ENCODE data around the gene BUB1B. TPM values are rescaled to one million over a fixed set of nuclear protein-coding genes. Genes with fewer than 3 reads are reported as not detected.

The BUB1B gene
- total and polyA plus RNA-seq, 2 donors = 0.27 to 23.8 TPM

DNA sequence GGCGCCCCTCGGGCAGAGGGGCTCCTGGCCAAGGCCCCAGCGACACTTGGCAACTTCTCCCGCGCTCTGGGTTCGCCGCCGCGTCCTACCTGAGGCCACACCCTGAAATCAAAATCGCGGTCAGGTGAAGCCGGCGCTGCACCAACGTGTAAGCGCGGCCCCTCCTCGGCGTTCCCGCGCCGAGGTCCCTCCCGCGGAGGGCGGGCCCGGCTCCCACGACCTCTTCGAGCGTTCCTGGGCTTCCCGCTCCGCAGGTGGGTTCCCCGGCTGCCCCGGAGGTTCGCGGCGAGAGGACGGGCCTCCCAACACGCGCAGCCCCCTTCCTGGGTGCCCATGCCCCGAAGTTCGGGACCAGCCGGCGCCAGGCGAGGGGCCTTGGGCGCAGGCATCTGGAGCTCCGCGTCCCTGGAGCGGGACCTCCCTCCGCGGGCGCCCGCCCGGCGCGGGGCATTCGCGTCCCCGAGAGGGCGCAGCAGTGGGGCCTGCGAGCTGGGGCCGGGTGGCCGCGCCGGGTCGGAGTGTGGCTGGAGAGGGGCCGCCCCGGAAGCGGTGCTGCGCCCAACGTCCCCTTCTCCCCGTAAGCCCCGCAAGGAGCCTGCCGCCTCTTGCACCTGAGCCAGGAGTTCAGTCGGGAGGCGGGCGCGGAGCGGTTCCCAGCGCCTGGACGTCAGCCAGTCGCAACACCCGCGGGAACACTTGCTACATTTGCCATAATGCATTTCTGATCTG is 91.7 kb downstream of the BUB1B start:
- DNase-seq (ENCODE audit: extremely low spot score) = no peak
- peak overlapping the region; percentile 44 for H3K4me3 ChIP-seq (ENCODE audit: low read depth, low read length)
- no peaks in the 10 kb centered on the region for H3K36me3 ChIP-seq (ENCODE audit: insufficient read depth)
- WGBS = 3% methylated on average over 82 of the region's 82 CpGs
- no peaks in the 10 kb centered on the region for H3K4me1 ChIP-seq (ENCODE audit: insufficient read depth)
- H3K27ac ChIP-seq (ENCODE audit: low read depth) = no peak overlapping the region

DNA sequence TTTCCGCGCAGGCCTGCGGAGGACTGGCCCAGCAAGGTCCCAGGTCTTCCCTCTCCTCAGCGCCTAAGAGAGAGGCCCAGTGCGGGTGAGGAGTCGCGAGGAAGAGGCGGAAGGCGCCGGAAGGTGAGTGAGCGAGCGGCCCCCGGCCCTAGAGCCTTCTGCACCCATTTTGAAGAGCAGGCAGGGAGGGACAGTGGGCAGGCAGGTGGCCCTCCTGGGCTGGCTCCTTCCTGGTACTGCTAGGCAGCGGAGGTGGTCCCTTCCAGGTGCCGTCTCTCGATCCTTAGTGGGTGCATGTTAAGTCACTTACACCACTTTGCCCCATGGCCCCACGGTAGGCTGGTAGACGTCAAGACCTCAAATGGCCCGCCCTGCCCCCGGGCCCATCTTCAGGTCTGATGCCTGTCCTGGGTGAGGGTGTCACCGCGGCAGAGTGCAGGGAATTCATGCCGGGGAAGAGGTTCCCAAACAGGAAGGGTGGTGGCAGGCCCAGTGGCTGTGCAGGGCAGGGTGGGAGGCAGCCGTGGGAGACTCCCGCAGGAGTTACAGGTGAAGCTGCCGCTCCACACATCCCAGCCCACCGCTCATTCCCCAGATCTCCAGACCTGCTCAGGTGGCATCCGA is 92.4 kb downstream of the BUB1B start:
- Histone ChIP-seq H3K4me1 (ENCODE audit: insufficient read depth) (no peaks in the 10 kb centered on the region), H3K27ac (ENCODE audit: low read depth) (no peak overlapping the region), H3K36me3 (ENCODE audit: insufficient read depth) (no peaks in the 10 kb centered on the region), H3K4me3 (ENCODE audit: low read depth, low read length) (peak overlapping the region; percentile 44)
- DNase-seq (ENCODE audit: extremely low spot score) = no peak
- 41% methylated on average over 28 of the region's 28 CpGs for WGBS

DNA sequence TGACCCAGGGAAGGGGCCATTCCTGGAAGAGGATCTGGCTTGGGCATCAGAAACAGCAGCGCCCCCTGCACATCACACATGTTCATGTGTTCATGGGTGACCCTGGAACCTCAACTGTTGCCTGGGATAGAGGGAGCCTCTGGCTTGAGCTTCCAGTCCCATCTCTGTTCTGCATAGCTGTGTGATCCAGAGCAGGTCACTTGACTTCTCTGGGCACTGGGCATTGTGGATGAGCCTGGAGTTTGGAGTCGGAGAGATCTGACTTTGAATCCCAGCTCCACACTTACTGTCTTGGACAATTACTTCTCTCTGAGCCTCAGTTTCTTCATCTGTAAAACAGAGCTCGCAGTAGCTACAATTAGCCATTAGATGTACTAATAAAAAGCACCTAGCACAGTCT is 93.6 kb downstream of the BUB1B start:
- Histone ChIP-seq H3K4me3 (ENCODE audit: low read depth, low read length) (no peak overlapping the region), H3K36me3 (ENCODE audit: insufficient read depth) (no peaks in the 10 kb centered on the region), H3K4me1 (ENCODE audit: insufficient read depth) (no peaks in the 10 kb centered on the region), H3K27ac (ENCODE audit: low read depth) (no peak overlapping the region)
- no peak for DNase-seq (ENCODE audit: extremely low spot score)
- WGBS = 96% methylated on average over 3 of the region's 3 CpGs

DNA sequence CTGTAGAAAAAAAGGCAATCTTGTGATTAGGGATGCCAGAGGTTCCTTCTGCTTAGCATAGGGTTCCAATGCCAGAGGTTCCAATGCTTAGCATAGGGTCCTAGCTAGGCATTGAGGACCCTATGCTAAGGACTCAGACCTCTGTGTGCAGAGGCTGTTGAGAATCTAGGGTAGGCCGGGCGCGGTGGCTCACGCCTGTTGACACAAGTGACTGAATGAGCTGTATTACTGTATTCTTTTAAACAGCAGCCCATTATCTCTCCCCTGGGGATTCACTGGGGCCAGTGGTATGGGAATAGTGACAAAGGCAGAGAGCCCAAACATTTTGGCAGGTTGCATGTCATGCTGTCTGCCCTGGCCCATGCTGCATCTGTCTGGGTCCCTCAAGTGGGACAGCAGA is 94.2 kb downstream of the BUB1B start:
- Histone ChIP-seq H3K4me1 (ENCODE audit: insufficient read depth) (no peaks in the 10 kb centered on the region), H3K36me3 (ENCODE audit: insufficient read depth) (no peaks in the 10 kb centered on the region), H3K27ac (ENCODE audit: low read depth) (no peak overlapping the region), H3K4me3 (ENCODE audit: low read depth, low read length) (no peak overlapping the region)
- WGBS = 96% methylated on average over 4 of the region's 4 CpGs
- no peak for DNase-seq (ENCODE audit: extremely low spot score)

DNA sequence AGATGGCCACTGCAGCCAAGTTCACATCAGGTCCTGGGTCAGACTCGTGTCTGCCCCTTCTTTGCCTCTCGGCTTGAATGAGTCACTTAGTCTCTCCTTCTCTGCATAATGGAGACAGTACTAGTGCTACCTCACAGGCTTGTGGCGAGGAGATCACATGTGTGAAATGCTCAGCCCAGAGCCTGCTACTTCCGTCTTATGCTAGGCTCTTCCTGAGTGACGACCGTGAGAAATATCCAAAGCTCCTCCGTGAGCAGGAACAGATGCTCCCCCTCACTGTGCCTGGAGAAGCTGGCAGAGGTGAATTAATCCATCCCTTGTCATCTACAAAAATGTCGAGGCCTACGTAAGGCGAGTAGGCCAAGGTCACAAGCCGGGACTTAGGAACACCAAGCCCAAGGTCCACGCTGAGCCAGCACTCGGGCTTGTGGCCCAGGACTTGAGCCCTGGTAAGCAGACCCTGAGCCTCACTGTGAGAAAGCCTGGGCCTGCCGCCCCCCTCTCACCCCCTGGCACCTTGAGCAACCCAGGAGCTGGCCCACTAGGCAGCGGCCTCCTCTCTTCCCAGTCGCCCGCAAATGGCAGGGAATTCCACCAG is 95.9 kb downstream of the BUB1B start:
- H3K4me1 ChIP-seq (ENCODE audit: insufficient read depth) = no peaks in the 10 kb centered on the region
- no peaks in the 10 kb centered on the region for H3K36me3 ChIP-seq (ENCODE audit: insufficient read depth)
- no peak for DNase-seq (ENCODE audit: extremely low spot score)
- WGBS = 91% methylated on average over 17 of the region's 17 CpGs
- H3K4me3 ChIP-seq (ENCODE audit: low read depth, low read length) = no peak overlapping the region
- H3K27ac ChIP-seq (ENCODE audit: low read depth) = no peak overlapping the region

DNA sequence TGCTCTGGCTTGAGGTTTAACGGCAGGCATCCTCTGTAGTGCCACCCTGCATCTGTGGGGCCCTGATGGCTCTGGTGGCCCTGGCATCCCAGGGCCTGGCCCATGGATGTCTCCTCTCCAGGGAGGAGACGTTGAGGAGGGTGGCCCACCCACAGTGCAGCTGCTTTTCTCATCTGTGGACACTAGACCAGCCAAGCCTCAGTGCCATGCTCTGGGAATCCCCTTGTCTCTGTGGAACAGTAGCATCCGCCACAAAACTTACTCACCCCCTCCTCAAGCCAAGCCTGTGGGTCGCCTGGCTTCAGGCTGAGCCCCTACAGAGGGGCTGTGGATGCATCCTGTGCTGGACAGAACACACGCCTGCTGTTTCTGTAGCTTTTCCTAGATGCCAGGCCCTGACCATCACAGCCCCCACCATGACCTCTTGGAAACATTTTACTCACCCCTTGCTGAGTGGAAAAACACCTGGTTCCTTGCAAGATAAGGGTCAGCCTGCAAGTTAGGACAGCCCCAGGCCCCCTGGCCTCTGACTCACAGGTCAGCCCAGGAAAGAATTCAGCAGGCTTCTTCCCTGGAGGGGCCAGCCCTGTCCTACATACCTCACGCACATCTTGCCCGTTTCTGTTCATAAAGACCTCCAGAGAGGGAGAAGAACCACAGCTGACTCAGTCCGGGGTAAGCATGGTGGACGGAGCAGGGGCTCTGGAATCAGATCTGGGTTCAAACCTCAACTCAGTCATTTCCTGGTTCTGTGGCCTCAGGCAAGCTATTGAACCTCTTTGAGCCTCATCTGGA is 97.0 kb downstream of the BUB1B start:
- 81% methylated on average over 9 of the region's 9 CpGs for WGBS
- Histone ChIP-seq H3K27ac (ENCODE audit: low read depth) (no peak overlapping the region), H3K4me3 (ENCODE audit: low read depth, low read length) (no peak overlapping the region), H3K36me3 (ENCODE audit: insufficient read depth) (no peaks in the 10 kb centered on the region), H3K4me1 (ENCODE audit: insufficient read depth) (no peaks in the 10 kb centered on the region)
- DNase-seq (ENCODE audit: extremely low spot score) = no peak

DNA sequence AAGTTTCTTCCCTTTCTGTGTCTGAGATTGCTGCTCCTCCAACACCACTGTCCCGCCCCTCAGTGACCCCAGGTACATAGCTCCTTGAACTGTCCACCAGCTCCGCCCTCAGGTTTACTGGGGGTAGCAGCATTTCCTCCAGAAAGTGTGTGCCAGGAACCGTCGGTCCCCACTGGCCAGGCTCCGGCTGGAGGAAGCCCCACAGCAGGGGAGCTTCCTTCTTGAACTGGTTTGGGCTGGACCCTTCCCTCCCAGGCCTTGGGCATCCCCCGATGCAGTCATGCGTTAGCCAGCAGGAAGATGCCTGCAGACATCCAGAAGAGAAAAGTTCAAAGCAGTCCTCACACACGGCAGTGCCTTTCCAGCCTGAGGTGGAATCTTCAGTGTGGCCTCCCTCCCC is 97.7 kb downstream of the BUB1B start:
- Histone ChIP-seq H3K36me3 (ENCODE audit: insufficient read depth) (no peaks in the 10 kb centered on the region), H3K4me3 (ENCODE audit: low read depth, low read length) (no peak overlapping the region), H3K27ac (ENCODE audit: low read depth) (no peak overlapping the region), H3K4me1 (ENCODE audit: insufficient read depth) (no peaks in the 10 kb centered on the region)
- DNase-seq (ENCODE audit: extremely low spot score) = no peak
- WGBS = 64% methylated on average over 8 of the region's 8 CpGs

DNA sequence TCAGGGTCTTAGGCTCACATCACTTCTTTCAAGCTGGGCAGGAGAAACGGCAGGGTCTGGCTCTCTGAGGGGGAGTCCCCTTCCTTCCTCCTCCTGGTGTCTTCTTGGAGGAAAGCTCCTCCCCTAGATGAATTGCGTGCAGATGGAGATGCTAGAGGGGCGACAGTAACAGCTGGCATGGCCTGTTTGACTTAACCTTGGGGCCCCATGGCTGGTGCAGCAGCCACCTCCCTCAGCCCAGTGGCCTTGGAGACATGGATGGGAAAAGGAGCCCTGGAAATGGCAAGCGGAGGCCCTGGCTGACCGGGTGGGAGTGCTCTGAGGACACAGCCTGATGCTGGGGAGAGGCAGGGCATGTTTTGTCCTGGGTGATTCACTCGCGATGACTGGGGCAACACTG is 98.2 kb downstream of the BUB1B start:
- no peak overlapping the region for H3K4me3 ChIP-seq (ENCODE audit: low read depth, low read length)

DNA sequence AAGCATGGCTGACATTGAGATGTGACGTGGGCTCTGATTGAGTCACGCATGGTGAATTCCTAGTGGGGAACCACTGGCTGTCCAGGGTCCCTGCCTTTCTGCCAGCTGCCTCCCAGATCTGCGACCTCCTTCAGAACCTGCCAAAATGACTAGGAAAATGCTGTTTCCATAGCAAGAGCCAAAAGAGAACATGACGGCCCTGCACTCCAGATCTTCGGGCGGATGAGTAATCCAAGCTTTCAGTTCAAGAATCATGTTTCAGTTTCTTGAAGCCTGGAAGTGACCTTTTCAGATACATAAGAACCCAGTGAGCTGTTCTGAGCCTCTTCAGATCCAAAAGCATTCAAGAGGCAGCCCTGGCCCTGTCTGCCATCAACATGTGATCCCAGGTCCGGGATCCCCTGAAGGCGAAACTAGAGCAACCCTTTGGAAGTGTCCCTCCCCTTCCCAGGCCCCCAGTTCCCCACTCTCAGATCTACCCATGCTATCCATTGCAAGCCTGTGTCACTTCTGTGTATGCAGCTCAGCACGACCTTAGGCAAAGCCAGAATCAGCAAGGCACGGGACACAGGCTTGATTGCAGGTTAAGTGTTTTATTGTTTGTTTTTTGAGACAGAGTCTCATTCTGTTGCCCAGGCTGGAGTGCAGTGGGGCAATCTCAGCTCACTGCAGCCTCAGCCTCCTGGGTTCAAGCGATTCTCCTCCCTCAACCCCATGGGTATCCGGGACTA is 102.3 kb downstream of the BUB1B start:
- 83% methylated on average over 12 of the region's 12 CpGs for WGBS
- no peaks in the 10 kb centered on the region for H3K4me1 ChIP-seq (ENCODE audit: insufficient read depth)
- no peak for DNase-seq (ENCODE audit: extremely low spot score)
- H3K36me3 ChIP-seq (ENCODE audit: insufficient read depth) = no peaks in the 10 kb centered on the region
- no peak overlapping the region for H3K27ac ChIP-seq (ENCODE audit: low read depth)
- H3K4me3 ChIP-seq (ENCODE audit: low read depth, low read length) = no peak overlapping the region

More for the DNA sequence above, 98.2 kb downstream of the BUB1B start:
- Histone ChIP-seq H3K4me1 (ENCODE audit: insufficient read depth) (no peaks in the 10 kb centered on the region), H3K27ac (ENCODE audit: low read depth) (no peak overlapping the region), H3K36me3 (ENCODE audit: insufficient read depth) (no peaks in the 10 kb centered on the region)
- DNase-seq (ENCODE audit: extremely low spot score) = no peak
- WGBS = 63% methylated on average over 7 of the region's 7 CpGs

DNA sequence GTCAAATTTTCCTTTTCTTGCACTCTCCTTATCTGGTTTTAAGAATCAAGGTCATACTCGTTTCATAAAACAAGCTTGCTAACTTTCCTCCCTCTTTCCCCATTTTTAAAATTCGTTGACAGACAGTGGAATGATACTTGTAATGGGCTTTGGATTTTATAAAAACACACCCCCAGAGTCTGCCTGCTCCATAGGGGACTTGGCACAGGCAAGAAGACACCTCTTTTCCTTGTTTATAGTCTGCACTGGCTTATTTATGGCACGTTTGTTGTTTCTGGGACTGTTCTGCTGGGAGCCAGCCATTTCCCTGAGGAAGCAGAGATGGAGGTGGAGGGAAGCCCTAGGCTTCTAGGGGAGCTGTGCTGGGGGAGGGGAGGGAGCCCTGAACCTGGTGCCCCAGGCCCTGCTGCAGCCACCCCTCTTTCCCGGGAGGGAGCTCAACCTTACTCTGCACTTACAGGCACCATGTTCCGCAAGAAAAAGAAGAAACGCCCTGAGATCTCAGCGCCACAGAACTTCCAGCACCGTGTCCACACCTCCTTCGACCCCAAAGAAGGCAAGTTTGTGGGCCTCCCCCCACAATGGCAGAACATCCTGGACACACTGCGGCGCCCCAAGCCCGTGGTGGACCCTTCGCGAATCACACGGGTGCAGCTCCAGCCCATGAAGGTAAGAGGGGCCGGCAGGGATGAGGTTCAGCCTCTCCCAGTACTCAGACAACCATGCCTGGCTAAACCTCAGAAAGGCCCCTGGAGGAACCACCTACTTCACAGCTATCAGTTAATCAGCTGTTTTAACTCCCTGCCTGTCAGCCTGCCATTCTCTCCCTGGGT is 103.7 kb downstream of the BUB1B start:
- Histone ChIP-seq H3K27ac (ENCODE audit: low read depth) (no peak overlapping the region), H3K4me1 (ENCODE audit: insufficient read depth) (no peaks in the 10 kb centered on the region), H3K4me3 (ENCODE audit: low read depth, low read length) (no peak overlapping the region), H3K36me3 (ENCODE audit: insufficient read depth) (no peaks in the 10 kb centered on the region)
- no peak for DNase-seq (ENCODE audit: extremely low spot score)
- 78% methylated on average over 16 of the region's 16 CpGs for WGBS

DNA sequence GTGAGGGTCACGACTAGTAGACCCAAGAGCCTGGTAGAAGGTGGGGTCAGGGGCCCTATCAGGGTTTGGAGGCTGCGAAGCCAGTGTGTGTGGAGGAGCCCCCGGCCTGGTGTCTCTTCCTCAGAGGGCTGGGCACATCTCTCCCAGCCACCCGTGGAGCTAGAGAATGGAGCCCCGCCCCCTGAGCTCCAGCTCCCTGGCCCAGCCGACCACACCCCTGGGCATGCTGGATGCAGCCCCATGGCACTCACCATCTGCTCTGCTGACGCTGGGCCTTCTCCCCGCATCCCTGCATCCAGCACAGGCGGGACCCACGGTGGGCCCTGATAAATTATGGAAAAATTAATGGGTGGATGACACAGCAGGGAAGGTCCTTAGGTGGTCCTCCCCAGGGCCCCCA is 104.5 kb downstream of the BUB1B start:
- Histone ChIP-seq H3K4me1 (ENCODE audit: insufficient read depth) (no peaks in the 10 kb centered on the region), H3K27ac (ENCODE audit: low read depth) (no peak overlapping the region), H3K36me3 (ENCODE audit: insufficient read depth) (no peaks in the 10 kb centered on the region), H3K4me3 (ENCODE audit: low read depth, low read length) (no peak overlapping the region)
- WGBS = 81% methylated on average over 10 of the region's 10 CpGs
- no peak for DNase-seq (ENCODE audit: extremely low spot score)

DNA sequence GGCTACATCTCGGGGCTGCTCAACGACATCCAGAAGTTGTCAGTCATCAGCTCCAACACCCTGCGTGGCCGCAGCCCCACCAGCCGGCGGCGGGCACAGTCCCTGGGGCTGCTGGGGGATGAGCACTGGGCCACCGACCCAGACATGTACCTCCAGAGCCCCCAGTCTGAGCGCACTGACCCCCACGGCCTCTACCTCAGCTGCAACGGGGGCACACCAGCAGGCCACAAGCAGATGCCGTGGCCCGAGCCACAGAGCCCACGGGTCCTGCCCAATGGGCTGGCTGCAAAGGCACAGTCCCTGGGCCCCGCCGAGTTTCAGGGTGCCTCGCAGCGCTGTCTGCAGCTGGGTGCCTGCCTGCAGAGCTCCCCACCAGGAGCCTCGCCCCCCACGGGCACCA is 105.0 kb downstream of the BUB1B start:
- DNase-seq (ENCODE audit: extremely low spot score) = no peak
- no peaks in the 10 kb centered on the region for H3K36me3 ChIP-seq (ENCODE audit: insufficient read depth)
- no peaks in the 10 kb centered on the region for H3K4me1 ChIP-seq (ENCODE audit: insufficient read depth)
- H3K4me3 ChIP-seq (ENCODE audit: low read depth, low read length) = no peak overlapping the region
- no peak overlapping the region for H3K27ac ChIP-seq (ENCODE audit: low read depth)
- WGBS = 94% methylated on average over 20 of the region's 20 CpGs
